ENCODE results near the gene ROBO1.

The ROBO1 gene

GRCh38 chr3:78900880-78901279, 866.9 kb downstream of the ROBO1 start:
- DNase-seq (ENCODE audit: low read depth): no peak
- H3K4me3 ChIP-seq (ENCODE audit: control insufficient read depth, low read depth, low read length): no peak overlapping the region
- TF ChIP-seq CTCF (IDR thresholded peaks at IDR 0.05; ENCODE audit: control insufficient read depth, insufficient read depth, low read depth, low read length, missing control alignments): no peak

- no peak overlapping the region for H3K4me3 ChIP-seq (ENCODE audit: control insufficient read depth, low read depth, low read length)
- DNase-seq (ENCODE audit: low read depth): no peak
- no peak for TF ChIP-seq CTCF (IDR thresholded peaks at IDR 0.05; ENCODE audit: control insufficient read depth, insufficient read depth, low read depth, low read length, missing control alignments)
Measured at GRCh38 chr3:78900426-78900825, 867.4 kb downstream of the ROBO1 start.

GRCh38 chr3:78895528-78895927, 872.3 kb downstream of the ROBO1 start:
- no peak for DNase-seq (ENCODE audit: low read depth)
- TF ChIP-seq CTCF (IDR thresholded peaks at IDR 0.05; ENCODE audit: control insufficient read depth, insufficient read depth, low read depth, low read length, missing control alignments): no peak
- H3K4me3 ChIP-seq (ENCODE audit: control insufficient read depth, low read depth, low read length): no peak overlapping the region

- TF ChIP-seq CTCF (IDR thresholded peaks at IDR 0.05; ENCODE audit: control insufficient read depth, insufficient read depth, low read depth, low read length, missing control alignments): no peak
Measured at GRCh38 chr3:78894787-78895186, 873.0 kb downstream of the ROBO1 start.

GRCh38 chr3:78893161-78893560, 874.6 kb downstream of the ROBO1 start:
- H3K4me3 ChIP-seq (ENCODE audit: control insufficient read depth, low read depth, low read length): no peak overlapping the region
- DNase-seq (ENCODE audit: low read depth): no peak
- TF ChIP-seq CTCF (IDR thresholded peaks at IDR 0.05; ENCODE audit: control insufficient read depth, insufficient read depth, low read depth, low read length, missing control alignments): no peak

More at GRCh38 chr3:78894787-78895186, 873.0 kb downstream of the ROBO1 start:
- no peak for DNase-seq (ENCODE audit: low read depth)
- no peak overlapping the region for H3K4me3 ChIP-seq (ENCODE audit: control insufficient read depth, low read depth, low read length)

GRCh38 chr3:78889348-78889747, 878.5 kb downstream of the ROBO1 start:
- TF ChIP-seq CTCF (IDR thresholded peaks at IDR 0.05; ENCODE audit: control insufficient read depth, insufficient read depth, low read depth, low read length, missing control alignments): no peak
- no peak overlapping the region for H3K4me3 ChIP-seq (ENCODE audit: control insufficient read depth, low read depth, low read length)
- no peak for DNase-seq (ENCODE audit: low read depth)

- no peak for TF ChIP-seq CTCF (IDR thresholded peaks at IDR 0.05; ENCODE audit: control insufficient read depth, insufficient read depth, low read depth, low read length, missing control alignments)
- no peak for DNase-seq (ENCODE audit: low read depth)
Measured at GRCh38 chr3:78888635-78889034, 879.2 kb downstream of the ROBO1 start.

More at GRCh38 chr3:78888635-78889034, 879.2 kb downstream of the ROBO1 start:
- no peak overlapping the region for H3K4me3 ChIP-seq (ENCODE audit: control insufficient read depth, low read depth, low read length)
